ENCODE results near the gene LRP1B. TPM values are rescaled to one million over a fixed set of nuclear protein-coding genes. Genes with fewer than 3 reads are reported as not detected.

LRP1B gene
- total RNA-seq, 1 experiment from 2014 or later = 0.08 TPM

DNA sequence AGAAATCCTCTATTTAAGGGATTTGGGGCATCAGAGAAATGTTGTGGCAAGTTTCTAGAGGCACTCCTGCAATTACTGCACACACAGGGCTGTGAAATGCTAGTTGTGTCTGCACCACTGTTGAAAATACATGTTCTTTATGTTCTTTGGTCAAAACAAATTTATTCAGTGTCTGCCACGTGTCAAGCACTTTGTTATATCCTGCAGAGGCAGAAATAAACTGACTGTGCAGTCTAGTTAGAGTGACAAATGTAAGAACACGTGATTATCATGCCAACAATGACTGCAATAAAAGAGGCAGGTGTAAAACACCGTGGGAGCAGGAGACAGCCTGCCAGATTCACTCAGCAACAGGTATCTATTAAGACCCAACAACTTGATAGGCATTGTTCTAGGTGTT is 423.3 kb downstream of the LRP1B start:
- Histone ChIP-seq H3K4me3 (no peak overlapping the region), H3K4me1 (replicated peaks) (no peaks in the 10 kb centered on the region), H3K9me3 (replicated peaks) (no peaks in the 10 kb centered on the region), H3K27ac (no peak overlapping the region), H3K27me3 (replicated peaks) (no peaks in the 10 kb centered on the region; the same call in 1 of the 2 replicates), H3K36me3 (no peaks in the 10 kb centered on the region)
- DNase-seq (ENCODE audit: low read depth in 1 of 2, low spot score in 2 of 2) = no peak

DNA sequence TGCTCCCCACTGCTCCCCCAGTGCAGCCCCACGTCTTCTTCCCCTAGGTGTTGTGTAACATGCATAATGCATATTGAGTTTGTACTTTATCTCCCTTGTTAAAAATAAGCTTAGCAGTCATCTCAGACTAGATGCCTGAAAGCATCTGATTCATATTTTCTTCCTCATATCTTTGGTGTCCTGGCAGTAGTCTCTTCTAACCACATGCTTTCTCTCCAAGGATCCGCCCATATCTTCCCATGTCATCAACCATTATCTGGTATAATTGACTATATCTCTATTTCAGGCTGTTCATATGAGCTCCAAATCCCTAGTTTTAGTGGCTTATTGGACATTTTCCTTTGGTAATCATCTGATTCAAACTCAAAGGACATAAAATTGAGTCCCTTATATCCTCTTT is 426.3 kb downstream of the LRP1B start:
- no peaks in the 10 kb centered on the region for H3K36me3 ChIP-seq
- H3K4me3 ChIP-seq = no peak overlapping the region
- no peaks in the 10 kb centered on the region for H3K9me3 ChIP-seq (replicated peaks)
- no peaks in the 10 kb centered on the region; the same call in 1 of the 2 replicates for H3K27me3 ChIP-seq (replicated peaks)
- H3K4me1 ChIP-seq (replicated peaks) = no peaks in the 10 kb centered on the region
- no peak overlapping the region for H3K27ac ChIP-seq
- no peak for DNase-seq (ENCODE audit: low read depth in 1 of 2, low spot score in 2 of 2)

DNA sequence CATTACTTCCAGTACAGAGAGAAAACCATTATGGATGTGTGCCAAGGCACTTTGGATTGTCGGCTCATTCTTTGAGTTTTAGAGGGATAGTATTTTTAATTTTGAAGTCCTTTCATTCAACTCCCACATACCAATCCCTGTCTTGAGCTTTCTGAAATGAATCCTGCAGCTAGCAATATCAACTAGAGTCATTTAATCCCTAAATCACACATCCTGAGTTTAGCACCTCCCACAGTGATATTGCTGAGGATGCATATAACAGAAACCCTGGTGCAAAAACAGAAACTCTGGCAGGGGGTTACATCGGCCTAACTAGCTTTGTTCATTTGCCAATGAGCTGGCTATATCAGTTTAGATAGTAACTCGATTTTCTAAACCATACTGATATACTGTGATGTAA is 427.3 kb downstream of the LRP1B start:
- Histone ChIP-seq H3K36me3 (no peaks in the 10 kb centered on the region), H3K4me3 (no peak overlapping the region), H3K9me3 (replicated peaks) (no peaks in the 10 kb centered on the region), H3K27ac (no peak overlapping the region), H3K27me3 (replicated peaks) (no peaks in the 10 kb centered on the region; the same call in 1 of the 2 replicates), H3K4me1 (replicated peaks) (no peaks in the 10 kb centered on the region)
- no peak for DNase-seq (ENCODE audit: low read depth in 1 of 2, low spot score in 2 of 2)

DNA sequence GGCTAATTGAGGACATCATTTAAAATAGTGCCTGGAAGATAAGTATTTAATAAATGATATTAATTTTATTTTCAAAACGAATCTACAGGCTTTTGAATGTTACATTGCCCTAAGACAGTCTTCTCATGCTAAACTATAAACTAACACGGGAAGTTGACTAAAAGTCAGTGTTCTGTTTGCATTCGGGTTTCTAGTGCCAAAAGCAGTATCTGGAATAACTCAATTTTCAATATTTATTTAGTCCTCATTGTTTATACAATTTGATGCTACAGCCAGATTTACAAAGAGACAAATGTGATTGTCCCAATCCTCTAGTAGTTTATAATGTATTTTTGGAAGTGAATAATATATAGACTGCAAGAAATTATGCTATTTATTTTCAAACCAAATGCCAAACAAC is 429.2 kb downstream of the LRP1B start:
- Histone ChIP-seq H3K4me1 (replicated peaks) (no peaks in the 10 kb centered on the region), H3K9me3 (replicated peaks) (no peaks in the 10 kb centered on the region), H3K4me3 (no peak overlapping the region), H3K36me3 (no peaks in the 10 kb centered on the region), H3K27ac (no peak overlapping the region), H3K27me3 (replicated peaks) (no peaks in the 10 kb centered on the region; the same call in 1 of the 2 replicates)
- DNase-seq (ENCODE audit: low read depth in 1 of 2, low spot score in 2 of 2) = no peak

DNA sequence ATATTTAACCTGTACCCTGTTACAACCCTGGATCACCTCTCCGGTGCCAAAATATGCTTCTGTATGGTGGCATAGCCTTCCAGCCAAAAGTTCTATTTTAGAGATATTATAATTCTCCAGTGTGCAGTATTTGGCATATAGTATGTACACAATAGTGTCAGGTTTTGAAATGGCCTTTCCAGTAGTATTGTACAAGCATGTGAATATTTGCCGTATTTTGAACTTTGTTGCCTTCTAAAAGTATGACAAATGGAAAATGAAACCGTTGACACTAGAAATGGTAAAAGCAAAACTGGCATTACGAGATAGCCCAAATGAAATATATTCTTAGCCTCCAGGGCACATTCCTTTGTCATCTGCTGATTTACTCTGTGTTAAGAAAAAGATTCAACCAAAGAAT is 431.2 kb downstream of the LRP1B start:
- Histone ChIP-seq H3K36me3 (no peaks in the 10 kb centered on the region), H3K4me1 (replicated peaks) (no peaks in the 10 kb centered on the region), H3K27me3 (replicated peaks) (no peaks in the 10 kb centered on the region), H3K27ac (no peak overlapping the region), H3K9me3 (replicated peaks) (no peaks in the 10 kb centered on the region), H3K4me3 (no peak overlapping the region)
- DNase-seq (ENCODE audit: low read depth in 1 of 2, low spot score in 2 of 2) = no peak

DNA sequence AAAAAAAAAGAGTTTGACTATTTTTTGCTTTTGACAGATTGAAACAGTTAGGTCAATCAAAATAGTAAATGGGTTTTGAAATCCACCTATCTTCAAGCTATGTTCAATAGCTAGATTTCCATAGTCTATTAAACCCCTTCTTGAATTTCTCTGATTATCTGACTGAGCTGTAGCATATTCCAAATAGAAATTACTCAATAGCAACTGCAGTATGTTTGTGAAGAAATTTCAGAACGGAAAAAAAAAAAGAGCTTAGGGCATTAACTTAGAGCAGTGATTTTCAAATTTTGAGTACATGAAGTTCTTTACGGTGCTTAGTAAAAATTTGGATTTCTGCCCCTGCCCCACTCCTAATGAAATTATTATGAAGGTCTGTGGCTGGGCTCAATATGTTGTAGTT is 432.3 kb downstream of the LRP1B start:
- no peak overlapping the region for H3K4me3 ChIP-seq
- H3K4me1 ChIP-seq (replicated peaks) = no peaks in the 10 kb centered on the region
- DNase-seq (ENCODE audit: low read depth in 1 of 2, low spot score in 2 of 2) = no peak
- no peaks in the 10 kb centered on the region for H3K36me3 ChIP-seq
- H3K27ac ChIP-seq = no peak overlapping the region
- H3K9me3 ChIP-seq (replicated peaks) = no peaks in the 10 kb centered on the region
- H3K27me3 ChIP-seq (replicated peaks) = no peaks in the 10 kb centered on the region

DNA sequence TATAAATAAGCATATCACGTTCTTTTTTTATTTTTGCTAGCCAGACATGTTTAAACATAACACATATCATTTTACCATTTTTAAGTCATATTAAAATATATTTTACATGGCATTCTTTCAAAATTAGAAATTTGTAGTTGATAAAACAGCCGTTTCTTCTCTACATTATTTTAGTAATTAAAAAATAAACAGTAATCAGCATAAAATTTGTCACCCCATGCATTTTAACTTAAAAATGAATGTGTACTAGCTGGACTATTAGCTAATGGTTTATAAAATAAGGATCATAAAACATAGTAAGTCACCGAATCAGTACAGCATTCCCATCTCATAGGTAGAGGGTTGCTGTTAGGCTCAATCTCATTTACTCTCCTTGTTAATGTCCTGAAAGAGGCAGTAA is 433.8 kb downstream of the LRP1B start:
- no peak overlapping the region for H3K27ac ChIP-seq
- no peak for DNase-seq (ENCODE audit: low read depth in 1 of 2, low spot score in 2 of 2)
- H3K9me3 ChIP-seq (replicated peaks) = no peaks in the 10 kb centered on the region
- no peaks in the 10 kb centered on the region for H3K4me1 ChIP-seq (replicated peaks)
- no peak overlapping the region for H3K4me3 ChIP-seq
- H3K36me3 ChIP-seq = no peaks in the 10 kb centered on the region
- H3K27me3 ChIP-seq (replicated peaks) = no peaks in the 10 kb centered on the region

DNA sequence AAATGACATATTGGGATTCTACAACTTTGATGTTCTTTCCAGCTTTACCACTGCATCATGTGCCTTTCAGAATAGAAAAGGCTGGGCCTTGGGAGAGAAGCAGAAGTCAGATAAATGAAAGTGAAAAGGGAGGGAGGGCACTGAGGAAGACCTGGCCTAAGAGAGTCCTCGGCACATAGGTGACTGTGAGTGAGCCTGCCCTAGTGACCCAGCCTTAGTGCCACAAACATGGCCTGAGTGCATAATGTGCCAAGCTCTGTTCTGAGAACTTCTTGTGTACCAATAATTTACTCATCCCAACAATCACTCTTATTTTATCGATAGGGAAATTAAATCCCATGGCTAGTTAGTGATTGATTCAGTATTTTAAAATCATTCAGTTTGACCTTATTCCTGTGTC is 436.6 kb downstream of the LRP1B start:
- Histone ChIP-seq H3K27me3 (replicated peaks) (no peaks in the 10 kb centered on the region), H3K4me3 (no peak overlapping the region), H3K27ac (no peak overlapping the region), H3K9me3 (replicated peaks) (no peaks in the 10 kb centered on the region), H3K4me1 (replicated peaks) (no peaks in the 10 kb centered on the region), H3K36me3 (no peaks in the 10 kb centered on the region)
- DNase-seq (ENCODE audit: low read depth in 1 of 2, low spot score in 2 of 2) = no peak

DNA sequence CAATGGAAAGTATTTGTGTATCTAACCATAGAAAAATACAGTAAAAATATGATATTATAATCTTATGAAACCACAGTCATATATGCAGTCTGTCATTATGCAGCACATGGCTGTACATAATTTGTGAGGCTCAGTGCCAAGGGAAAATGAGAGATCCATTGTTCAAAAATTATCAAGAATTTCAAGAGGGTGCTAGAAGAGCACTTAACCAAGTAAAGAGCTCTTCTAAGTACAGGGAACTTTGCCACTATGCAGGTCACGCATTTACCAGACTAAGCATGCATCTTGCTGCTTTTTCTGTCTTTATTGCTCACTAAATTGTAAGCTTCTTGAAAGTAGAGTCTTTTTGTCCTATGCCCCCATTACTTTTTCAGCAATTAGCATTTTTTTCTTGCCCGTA is 438.0 kb downstream of the LRP1B start:
- Histone ChIP-seq H3K4me3 (no peak overlapping the region), H3K36me3 (no peaks in the 10 kb centered on the region), H3K27ac (no peak overlapping the region), H3K4me1 (replicated peaks) (no peaks in the 10 kb centered on the region), H3K9me3 (replicated peaks) (no peaks in the 10 kb centered on the region), H3K27me3 (replicated peaks) (no peaks in the 10 kb centered on the region)
- no peak for DNase-seq (ENCODE audit: low read depth in 1 of 2, low spot score in 2 of 2)

DNA sequence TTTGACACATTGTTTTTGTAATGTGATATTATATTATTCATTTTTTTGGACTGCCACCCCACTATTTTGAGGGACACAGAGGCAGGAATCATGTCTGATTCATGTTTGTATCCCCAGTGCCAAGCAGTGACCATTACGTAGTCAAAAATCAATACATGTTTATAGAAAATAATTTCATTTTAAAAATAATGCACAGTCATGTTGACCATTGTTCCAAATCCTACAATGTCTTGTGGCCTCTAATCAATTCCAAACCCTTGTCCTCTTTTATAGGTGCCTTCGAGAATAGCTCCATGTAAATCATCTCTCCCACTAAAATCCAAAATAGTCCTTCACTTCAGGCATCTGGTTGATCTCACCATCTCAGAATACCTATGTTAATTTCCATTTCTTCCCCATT is 454.7 kb downstream of the LRP1B start:
- H3K4me3 ChIP-seq = no peak overlapping the region
- no peaks in the 10 kb centered on the region for H3K27me3 ChIP-seq (replicated peaks)
- H3K27ac ChIP-seq = no peak overlapping the region
- no peaks in the 10 kb centered on the region for H3K4me1 ChIP-seq (replicated peaks)
- no peak for DNase-seq (ENCODE audit: low read depth in 1 of 2, low spot score in 2 of 2)
- no peaks in the 10 kb centered on the region for H3K9me3 ChIP-seq (replicated peaks)
- H3K36me3 ChIP-seq = no peaks in the 10 kb centered on the region

DNA sequence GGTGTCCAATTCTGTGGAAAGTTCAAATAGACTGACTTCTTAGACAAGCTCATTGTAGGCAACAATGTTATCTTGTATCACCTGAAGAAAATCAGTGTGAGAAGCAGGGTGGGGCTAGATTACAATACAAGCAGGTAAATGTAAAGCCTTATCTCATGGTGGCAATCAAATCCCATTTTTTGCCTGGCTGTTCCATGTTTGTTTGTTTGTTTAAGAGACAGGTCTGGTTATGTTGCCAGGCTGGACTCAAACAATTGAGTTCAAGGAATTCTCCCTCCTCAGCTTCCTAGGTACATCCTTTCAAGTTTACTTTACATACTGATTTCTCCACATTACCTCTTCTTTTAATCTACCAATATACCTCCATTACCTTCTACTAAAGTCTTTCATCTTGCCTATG is 464.6 kb downstream of the LRP1B start:
- H3K9me3 ChIP-seq (replicated peaks) = no peaks in the 10 kb centered on the region
- H3K4me3 ChIP-seq = no peak overlapping the region
- no peak overlapping the region for H3K27ac ChIP-seq
- no peaks in the 10 kb centered on the region for H3K36me3 ChIP-seq
- no peaks in the 10 kb centered on the region for H3K27me3 ChIP-seq (replicated peaks)
- H3K4me1 ChIP-seq (replicated peaks) = no peaks in the 10 kb centered on the region
- no peak for DNase-seq (ENCODE audit: low read depth in 1 of 2, low spot score in 2 of 2)

DNA sequence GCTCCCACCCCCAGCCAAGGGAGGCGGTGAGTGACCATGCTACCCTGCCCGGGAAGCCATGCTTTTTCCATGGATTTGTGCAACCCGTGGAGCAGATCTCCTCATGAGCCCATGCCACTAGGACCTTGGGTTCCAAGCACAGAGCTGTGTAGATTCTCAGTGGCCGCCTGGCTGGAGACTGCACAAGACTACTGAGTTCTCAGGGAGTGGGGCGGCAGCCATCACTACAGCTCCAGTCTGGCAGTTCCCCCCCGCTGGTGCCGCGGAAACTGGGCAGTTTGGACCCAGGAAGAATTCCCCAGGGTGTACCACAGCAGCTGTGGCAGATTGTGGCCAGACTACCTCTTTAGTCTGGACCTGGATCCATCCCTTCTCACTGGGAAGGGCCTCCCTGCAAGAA is 470.6 kb downstream of the LRP1B start:
- Histone ChIP-seq H3K27me3 (replicated peaks) (no peaks in the 10 kb centered on the region), H3K4me3 (no peak overlapping the region), H3K9me3 (replicated peaks) (no peaks in the 10 kb centered on the region), H3K36me3 (no peaks in the 10 kb centered on the region), H3K27ac (no peak overlapping the region), H3K4me1 (replicated peaks) (no peaks in the 10 kb centered on the region)
- DNase-seq (ENCODE audit: low read depth in 1 of 2, low spot score in 2 of 2) = no peak

DNA sequence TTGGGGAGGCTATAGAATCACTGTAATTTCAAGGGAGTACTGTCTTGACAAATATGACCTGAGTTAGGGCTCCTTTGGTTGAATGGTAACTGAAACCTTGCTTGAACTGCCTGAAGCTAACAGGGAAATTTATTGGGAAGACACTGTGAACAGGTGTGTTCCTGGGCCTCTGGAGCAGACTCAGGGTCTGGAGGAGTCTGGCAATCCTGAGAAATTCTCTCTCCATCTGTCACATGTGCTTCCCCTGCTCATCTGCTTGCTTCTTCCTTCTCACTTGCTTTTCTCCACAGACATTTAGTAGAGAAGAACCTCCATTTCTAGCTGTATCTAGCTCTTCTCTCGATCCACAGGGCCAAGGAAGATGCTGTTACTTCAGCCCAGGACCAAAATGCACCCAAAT is 476.5 kb downstream of the LRP1B start:
- Histone ChIP-seq H3K36me3 (no peaks in the 10 kb centered on the region), H3K27ac (no peak overlapping the region), H3K4me1 (replicated peaks) (no peaks in the 10 kb centered on the region), H3K9me3 (replicated peaks) (no peaks in the 10 kb centered on the region), H3K27me3 (replicated peaks) (no peaks in the 10 kb centered on the region), H3K4me3 (no peak overlapping the region)
- no peak for DNase-seq (ENCODE audit: low read depth in 1 of 2, low spot score in 2 of 2)

DNA sequence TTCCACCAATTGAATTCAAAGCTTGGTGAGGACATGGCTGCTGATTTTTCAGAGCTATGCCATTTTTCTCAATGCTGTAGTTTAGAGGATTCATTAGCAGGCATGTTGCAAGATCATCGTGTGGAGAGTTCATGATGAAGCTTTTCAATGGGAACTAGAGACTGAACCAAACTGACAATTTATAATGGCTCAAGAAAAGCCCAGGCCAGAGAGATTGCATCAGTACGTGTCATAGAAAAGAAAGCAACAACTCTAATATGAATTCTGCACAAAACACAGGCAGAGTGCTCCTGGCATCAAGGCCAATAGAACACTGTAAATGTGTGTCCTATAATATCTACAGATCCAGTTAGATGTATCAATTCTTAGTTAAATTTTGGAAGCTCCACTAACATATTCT is 477.6 kb downstream of the LRP1B start:
- Histone ChIP-seq H3K27ac (no peak overlapping the region), H3K4me1 (replicated peaks) (no peaks in the 10 kb centered on the region), H3K36me3 (no peaks in the 10 kb centered on the region), H3K4me3 (no peak overlapping the region), H3K9me3 (replicated peaks) (no peaks in the 10 kb centered on the region), H3K27me3 (replicated peaks) (no peaks in the 10 kb centered on the region)
- DNase-seq (ENCODE audit: low read depth in 1 of 2, low spot score in 2 of 2) = no peak

DNA sequence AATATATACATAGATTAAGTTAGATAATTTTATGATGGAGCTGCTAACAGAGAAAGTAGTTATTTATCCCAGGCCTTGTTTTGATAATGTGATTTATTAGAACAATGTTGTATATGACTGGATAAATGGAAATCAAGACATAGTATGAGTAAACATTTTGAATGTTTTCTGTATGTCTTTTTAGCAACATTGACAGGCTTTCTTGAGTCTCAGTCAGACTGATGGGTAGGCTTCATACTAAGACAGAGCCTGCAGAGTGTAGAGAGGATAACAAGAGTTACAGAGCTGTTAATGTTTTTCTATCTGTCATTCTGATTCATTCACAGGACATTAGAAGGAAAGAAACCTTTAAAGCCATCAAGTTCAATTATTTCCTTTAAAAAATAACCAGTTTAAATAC is 478.5 kb downstream of the LRP1B start:
- H3K9me3 ChIP-seq (replicated peaks) = no peaks in the 10 kb centered on the region
- H3K4me1 ChIP-seq (replicated peaks) = no peaks in the 10 kb centered on the region
- H3K36me3 ChIP-seq = no peaks in the 10 kb centered on the region
- H3K27me3 ChIP-seq (replicated peaks) = no peaks in the 10 kb centered on the region
- H3K4me3 ChIP-seq = no peak overlapping the region
- H3K27ac ChIP-seq = no peak overlapping the region
- no peak for DNase-seq (ENCODE audit: low read depth in 1 of 2, low spot score in 2 of 2)
